ENCODE measurements around the gene IL16. TPM values are rescaled to one million over a fixed set of nuclear protein-coding genes. Genes with fewer than 3 reads are reported as not detected.

The IL16 gene
- polyA plus RNA-seq, 1 donor = 8.1 TPM

DNA sequence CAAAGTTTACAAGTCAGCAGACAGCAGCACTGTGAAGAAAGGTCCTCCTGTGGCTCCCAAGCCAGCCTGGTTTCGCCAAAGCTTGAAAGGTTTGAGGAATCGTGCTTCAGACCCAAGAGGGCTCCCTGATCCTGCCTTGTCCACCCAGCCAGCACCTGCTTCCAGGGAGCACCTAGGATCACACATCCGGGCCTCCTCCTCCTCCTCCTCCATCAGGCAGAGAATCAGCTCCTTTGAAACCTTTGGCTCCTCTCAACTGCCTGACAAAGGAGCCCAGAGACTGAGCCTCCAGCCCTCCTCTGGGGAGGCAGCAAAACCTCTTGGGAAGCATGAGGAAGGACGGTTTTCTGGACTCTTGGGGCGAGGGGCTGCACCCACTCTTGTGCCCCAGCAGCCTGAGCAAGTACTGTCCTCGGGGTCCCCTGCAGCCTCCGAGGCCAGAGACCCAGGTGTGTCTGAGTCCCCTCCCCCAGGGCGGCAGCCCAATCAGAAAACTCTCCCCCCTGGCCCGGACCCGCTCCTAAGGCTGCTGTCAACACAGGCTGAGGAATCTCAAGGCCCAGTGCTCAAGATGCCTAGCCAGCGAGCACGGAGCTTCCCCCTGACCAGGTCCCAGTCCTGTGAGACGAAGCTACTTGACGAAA, 103.1 kb downstream of the IL16 start:
- Histone ChIP-seq H3K4me3 (ENCODE audit: low read length) (no peak overlapping the region), H3K4me1 (ENCODE audit: control insufficient read depth, insufficient read depth, low read length) (no peaks in the 10 kb centered on the region), H3K27ac (ENCODE audit: low read length) (no peak overlapping the region), H3K27me3 (ENCODE audit: control insufficient read depth, insufficient read depth, low read length) (peaks cover 3% of the 10 kb centered on the region), H3K9me3 (ENCODE audit: control insufficient read depth, low read depth, low read length) (no peaks in the 10 kb centered on the region), H3K36me3 (ENCODE audit: control insufficient read depth, insufficient read depth, low read length) (no peaks in the 10 kb centered on the region)
- DNase-seq = no peak
- no CpG with 5 or more reads among the region's 14 CpGs for WGBS (ENCODE audit: insufficient coverage, low lambda C conversion rate)

DNA sequence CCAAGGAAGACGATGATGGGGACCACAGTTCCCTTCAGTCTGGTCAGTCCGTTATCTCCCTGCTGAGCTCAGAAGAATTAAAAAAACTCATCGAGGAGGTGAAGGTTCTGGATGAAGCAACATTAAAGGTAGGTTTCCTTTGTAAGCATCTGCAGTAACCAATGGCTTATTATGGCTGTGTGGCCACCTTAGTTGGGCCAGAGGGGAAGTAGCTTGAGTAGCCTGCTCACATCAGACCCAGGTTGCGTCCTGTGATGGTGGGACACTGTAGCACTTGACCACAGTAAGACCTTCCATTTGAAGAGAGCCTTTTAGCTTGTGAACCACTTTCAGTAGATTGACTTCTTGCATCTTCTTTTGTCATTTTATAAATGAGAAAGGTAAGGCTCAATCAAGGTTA, 104.7 kb downstream of the IL16 start:
- Histone ChIP-seq H3K4me3 (ENCODE audit: low read length) (no peak overlapping the region), H3K27me3 (ENCODE audit: control insufficient read depth, insufficient read depth, low read length) (no peaks in the 10 kb centered on the region), H3K9me3 (ENCODE audit: control insufficient read depth, low read depth, low read length) (no peaks in the 10 kb centered on the region), H3K4me1 (ENCODE audit: control insufficient read depth, insufficient read depth, low read length) (no peaks in the 10 kb centered on the region), H3K36me3 (ENCODE audit: control insufficient read depth, insufficient read depth, low read length) (peaks cover 4% of the 10 kb centered on the region), H3K27ac (ENCODE audit: low read length) (no peak overlapping the region)
- DNase-seq = no peak
- 83% methylated on average over 1 of the region's 4 CpGs for WGBS (ENCODE audit: insufficient coverage, low lambda C conversion rate)

DNA sequence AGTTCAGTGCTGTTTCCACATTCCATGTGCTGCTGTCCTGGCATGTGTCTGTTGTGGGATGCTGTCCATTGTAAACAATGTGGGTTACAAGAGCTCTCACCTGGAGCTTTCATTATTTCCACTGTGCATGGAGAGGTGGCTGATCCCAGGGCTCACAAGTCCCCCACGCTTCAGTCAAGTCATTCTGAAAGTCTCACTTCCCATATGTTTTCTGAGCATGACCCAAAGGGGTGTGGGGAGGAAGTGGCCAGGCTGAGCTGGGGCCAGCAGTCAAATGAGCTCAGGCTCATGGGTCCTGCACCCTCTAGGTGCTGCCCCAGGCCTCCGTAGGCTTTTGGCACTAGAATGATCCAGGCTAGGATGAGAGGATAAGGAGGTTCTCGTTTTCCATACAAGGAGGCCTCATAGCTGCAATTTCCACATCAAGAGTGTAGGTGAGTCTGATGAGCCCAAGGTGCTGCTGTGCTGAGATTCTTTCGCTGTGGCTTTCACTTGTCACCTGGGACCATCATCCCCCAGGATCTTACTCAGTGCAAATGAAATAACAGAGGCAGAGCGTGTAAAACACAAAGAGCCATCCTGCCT, 105.2 kb downstream of the IL16 start:
- Histone ChIP-seq H3K4me3 (ENCODE audit: low read length) (no peak overlapping the region), H3K36me3 (ENCODE audit: control insufficient read depth, insufficient read depth, low read length) (peaks cover 6% of the 10 kb centered on the region), H3K27ac (ENCODE audit: low read length) (peak overlapping the region; percentile 35), H3K9me3 (ENCODE audit: control insufficient read depth, low read depth, low read length) (no peaks in the 10 kb centered on the region), H3K4me1 (ENCODE audit: control insufficient read depth, insufficient read depth, low read length) (no peaks in the 10 kb centered on the region), H3K27me3 (ENCODE audit: control insufficient read depth, insufficient read depth, low read length) (no peaks in the 10 kb centered on the region)
- DNase-seq = no peak
- WGBS (ENCODE audit: insufficient coverage, low lambda C conversion rate) = no CpG with 5 or more reads among the region's 5 CpGs

DNA sequence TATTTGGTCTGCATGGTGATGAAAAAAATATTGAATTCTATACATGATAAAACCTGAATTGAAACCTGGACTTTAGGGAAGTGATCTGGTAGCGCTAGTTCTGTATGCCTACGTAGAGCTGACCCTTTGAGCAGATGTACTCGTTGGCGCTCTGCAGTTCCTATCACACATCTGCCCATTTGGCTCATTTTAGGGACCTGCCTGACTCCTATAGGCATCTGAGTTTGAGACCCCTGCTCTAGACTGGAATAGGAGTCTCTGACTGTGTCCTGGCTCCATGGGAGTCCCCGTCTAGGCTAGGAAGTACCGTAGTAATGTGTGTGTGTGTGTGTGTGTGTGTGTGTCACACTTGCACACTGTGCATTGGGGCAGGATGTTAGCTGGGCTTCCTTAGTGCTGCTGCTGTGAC, 106.0 kb downstream of the IL16 start:
- DNase-seq = no peak
- no CpG with 5 or more reads among the region's 6 CpGs for WGBS (ENCODE audit: insufficient coverage, low lambda C conversion rate)
- Histone ChIP-seq H3K4me3 (ENCODE audit: low read length) (no peak overlapping the region), H3K27ac (ENCODE audit: low read length) (no peak overlapping the region), H3K27me3 (ENCODE audit: control insufficient read depth, insufficient read depth, low read length) (no peaks in the 10 kb centered on the region), H3K4me1 (ENCODE audit: control insufficient read depth, insufficient read depth, low read length) (no peaks in the 10 kb centered on the region), H3K36me3 (ENCODE audit: control insufficient read depth, insufficient read depth, low read length) (peaks cover 11% of the 10 kb centered on the region), H3K9me3 (ENCODE audit: control insufficient read depth, low read depth, low read length) (no peaks in the 10 kb centered on the region)

DNA sequence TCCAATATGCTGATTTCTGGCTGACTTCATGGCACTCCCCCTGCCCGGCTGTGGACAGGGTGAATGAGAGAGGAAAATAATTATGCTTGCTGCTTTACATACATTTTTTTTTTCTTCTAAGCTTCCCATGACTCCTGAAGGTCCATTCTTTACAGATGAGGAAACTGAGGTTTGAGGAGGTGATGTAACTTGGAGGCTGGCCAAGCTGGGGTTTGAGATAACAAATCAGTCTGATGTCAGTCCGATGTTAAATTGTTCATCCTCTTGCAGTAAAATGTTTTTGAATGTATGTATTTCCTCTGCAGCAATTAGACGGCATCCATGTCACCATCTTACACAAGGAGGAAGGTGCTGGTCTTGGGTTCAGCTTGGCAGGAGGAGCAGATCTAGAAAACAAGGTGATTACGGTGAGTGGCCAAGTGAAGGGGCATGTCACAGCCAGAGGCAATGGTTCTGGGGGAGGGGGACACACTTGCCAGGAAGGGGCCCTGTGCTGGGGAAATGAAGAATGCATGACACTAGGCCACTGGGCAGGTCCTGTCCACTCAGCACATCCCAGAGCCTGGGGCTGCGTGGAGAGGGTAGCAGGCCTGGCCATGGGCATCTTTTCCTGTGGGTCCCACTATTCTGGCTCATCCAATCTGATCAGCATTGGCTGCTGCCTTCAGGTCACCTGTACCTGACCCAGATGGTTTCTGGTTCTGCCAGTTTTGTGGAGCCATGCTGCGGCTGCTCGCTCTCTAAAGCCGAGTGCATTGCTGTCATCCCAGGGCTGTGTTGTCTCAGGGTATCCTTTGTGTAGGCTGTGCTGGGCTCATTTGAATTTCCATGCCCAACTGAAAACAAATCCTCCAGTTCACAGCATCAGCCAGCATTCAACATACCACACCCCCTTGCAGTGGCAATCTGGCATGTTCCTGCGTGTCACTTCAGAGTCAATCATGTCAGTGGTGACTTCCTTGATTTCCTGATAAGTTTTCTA, 106.9 kb downstream of the IL16 start:
- no peak for DNase-seq
- Histone ChIP-seq H3K36me3 (ENCODE audit: control insufficient read depth, insufficient read depth, low read length) (peaks cover 14% of the 10 kb centered on the region), H3K9me3 (ENCODE audit: control insufficient read depth, low read depth, low read length) (no peaks in the 10 kb centered on the region), H3K27ac (ENCODE audit: low read length) (no peak overlapping the region), H3K4me1 (ENCODE audit: control insufficient read depth, insufficient read depth, low read length) (no peaks in the 10 kb centered on the region), H3K27me3 (ENCODE audit: control insufficient read depth, insufficient read depth, low read length) (no peaks in the 10 kb centered on the region), H3K4me3 (ENCODE audit: low read length) (no peak overlapping the region)
- 83% methylated on average over 1 of the region's 9 CpGs for WGBS (ENCODE audit: insufficient coverage, low lambda C conversion rate)

DNA sequence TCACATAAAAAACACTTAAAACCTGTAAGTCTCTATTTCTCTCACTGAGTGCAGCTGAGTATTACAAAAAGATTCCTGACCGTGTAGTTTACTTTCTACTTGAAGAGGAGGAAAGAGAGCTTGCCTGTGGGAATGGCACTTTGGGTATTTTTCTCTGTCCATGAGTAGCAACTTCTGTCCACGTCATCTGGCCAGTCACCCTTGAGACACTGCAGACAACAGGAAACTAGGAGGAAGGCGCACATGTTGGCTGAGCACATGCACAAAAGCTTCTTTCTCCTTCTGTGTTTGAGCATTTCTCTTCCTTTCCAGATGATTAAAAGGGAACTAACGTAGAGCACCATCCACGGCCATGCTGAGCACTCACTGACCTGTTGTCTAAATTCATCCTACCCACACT, 107.5 kb downstream of the IL16 start:
- H3K9me3 ChIP-seq (ENCODE audit: control insufficient read depth, low read depth, low read length) = no peaks in the 10 kb centered on the region
- no peaks in the 10 kb centered on the region for H3K4me1 ChIP-seq (ENCODE audit: control insufficient read depth, insufficient read depth, low read length)
- DNase-seq = no peak
- no peak overlapping the region for H3K27ac ChIP-seq (ENCODE audit: low read length)
- H3K27me3 ChIP-seq (ENCODE audit: control insufficient read depth, insufficient read depth, low read length) = no peaks in the 10 kb centered on the region
- WGBS (ENCODE audit: insufficient coverage, low lambda C conversion rate) = 80% methylated on average over 1 of the region's 5 CpGs
- H3K36me3 ChIP-seq (ENCODE audit: control insufficient read depth, insufficient read depth, low read length) = peaks cover 18% of the 10 kb centered on the region
- H3K4me3 ChIP-seq (ENCODE audit: low read length) = no peak overlapping the region

DNA sequence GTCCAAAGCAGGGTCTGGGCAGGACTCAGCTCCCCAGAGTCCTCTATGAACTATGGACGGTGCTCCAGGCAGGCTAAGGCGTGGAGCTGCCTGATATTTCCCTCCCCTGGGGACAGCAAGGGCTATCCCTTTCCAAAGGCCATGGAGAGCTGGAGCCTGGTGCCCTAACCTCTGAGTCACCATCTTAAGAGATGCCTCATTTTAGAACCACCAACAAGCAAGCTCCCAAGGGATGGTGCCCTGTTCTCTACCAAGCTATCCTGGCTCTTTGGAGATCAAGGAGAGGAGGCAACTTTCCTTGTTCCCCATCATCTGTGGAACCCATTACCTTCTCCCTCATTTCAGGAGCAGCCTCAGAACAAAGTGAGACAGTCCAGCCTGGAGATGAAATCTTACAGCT, 111.6 kb downstream of the IL16 start:
- Histone ChIP-seq H3K36me3 (ENCODE audit: control insufficient read depth, insufficient read depth, low read length) (peaks cover 53% of the 10 kb centered on the region), H3K4me1 (ENCODE audit: control insufficient read depth, insufficient read depth, low read length) (no peaks in the 10 kb centered on the region), H3K27me3 (ENCODE audit: control insufficient read depth, insufficient read depth, low read length) (no peaks in the 10 kb centered on the region), H3K4me3 (ENCODE audit: low read length) (no peak overlapping the region), H3K27ac (ENCODE audit: low read length) (no peak overlapping the region), H3K9me3 (ENCODE audit: control insufficient read depth, low read depth, low read length) (no peaks in the 10 kb centered on the region)
- DNase-seq = no peak
- WGBS (ENCODE audit: insufficient coverage, low lambda C conversion rate) = no CpG with 5 or more reads among the region's 2 CpGs

DNA sequence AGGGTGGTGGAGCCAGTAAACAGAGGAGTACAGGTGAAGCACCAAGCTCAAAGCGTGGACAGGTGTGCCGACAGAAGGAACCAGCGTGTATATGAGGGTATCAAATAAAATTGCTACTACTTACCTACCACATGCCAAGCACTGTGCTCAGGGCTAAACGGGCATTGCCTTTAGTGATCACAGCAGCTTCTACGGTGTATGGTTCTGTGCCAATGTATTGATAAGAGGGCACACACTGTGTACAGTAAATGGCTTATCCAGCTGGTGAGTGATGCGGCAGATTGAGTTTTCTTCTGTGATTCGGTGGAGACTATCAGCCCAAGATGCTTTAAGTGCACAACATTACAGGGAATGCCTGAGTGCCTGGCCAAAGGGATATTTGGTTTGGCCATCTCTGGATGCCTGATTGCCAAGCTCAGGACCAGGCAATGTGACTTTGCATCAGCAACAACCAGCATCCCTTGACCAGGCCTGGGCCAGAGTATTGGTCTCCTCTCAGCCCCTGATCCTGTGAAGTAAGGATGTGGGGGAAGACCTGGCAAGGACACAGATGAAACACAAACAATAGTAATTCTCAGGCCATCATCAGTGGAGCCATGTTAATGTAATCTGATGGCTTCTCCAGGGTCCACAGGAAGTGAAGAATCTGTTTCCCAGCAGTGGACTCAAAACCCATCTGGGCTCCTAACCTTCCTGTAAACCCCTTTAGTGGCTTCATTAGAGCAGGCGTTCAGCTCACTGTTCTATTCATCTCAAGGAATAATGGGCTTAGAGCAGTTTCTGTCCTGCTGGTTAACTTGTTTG, 113.2 kb downstream of the IL16 start:
- no peak for DNase-seq
- WGBS (ENCODE audit: insufficient coverage, low lambda C conversion rate) = no CpG with 5 or more reads among the region's 8 CpGs
- H3K9me3 ChIP-seq (ENCODE audit: control insufficient read depth, low read depth, low read length) = no peaks in the 10 kb centered on the region
- no peaks in the 10 kb centered on the region for H3K4me1 ChIP-seq (ENCODE audit: control insufficient read depth, insufficient read depth, low read length)
- peaks cover 62% of the 10 kb centered on the region for H3K36me3 ChIP-seq (ENCODE audit: control insufficient read depth, insufficient read depth, low read length)
- H3K27ac ChIP-seq (ENCODE audit: low read length) = no peak overlapping the region
- H3K4me3 ChIP-seq (ENCODE audit: low read length) = no peak overlapping the region
- H3K27me3 ChIP-seq (ENCODE audit: control insufficient read depth, insufficient read depth, low read length) = no peaks in the 10 kb centered on the region

DNA sequence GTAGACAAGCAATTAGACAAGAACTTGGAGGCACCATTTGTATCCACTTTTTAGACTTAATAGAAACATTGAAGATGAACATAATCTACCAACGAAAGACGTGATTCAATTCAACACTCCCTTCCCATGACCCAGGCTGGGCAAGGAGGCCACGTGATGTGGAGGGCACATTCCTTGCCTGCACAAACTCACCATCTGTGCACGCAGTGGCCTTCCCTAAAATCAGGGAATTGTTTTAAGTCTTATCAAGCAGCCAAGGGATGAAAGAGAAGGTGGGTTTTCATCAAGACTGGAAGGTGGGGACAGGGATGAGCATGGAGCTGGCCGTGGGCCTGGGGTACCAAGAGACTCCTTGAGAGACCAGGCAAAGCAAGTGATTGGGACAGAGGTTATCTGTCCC, 113.8 kb downstream of the IL16 start:
- Histone ChIP-seq H3K27me3 (ENCODE audit: control insufficient read depth, insufficient read depth, low read length) (no peaks in the 10 kb centered on the region), H3K4me3 (ENCODE audit: low read length) (no peak overlapping the region), H3K27ac (ENCODE audit: low read length) (no peak overlapping the region), H3K4me1 (ENCODE audit: control insufficient read depth, insufficient read depth, low read length) (no peaks in the 10 kb centered on the region), H3K36me3 (ENCODE audit: control insufficient read depth, insufficient read depth, low read length) (peaks cover 68% of the 10 kb centered on the region), H3K9me3 (ENCODE audit: control insufficient read depth, low read depth, low read length) (no peaks in the 10 kb centered on the region)
- no peak for DNase-seq
- no CpG with 5 or more reads among the region's 5 CpGs for WGBS (ENCODE audit: insufficient coverage, low lambda C conversion rate)

Data from large intestine (tissue), 3 donors.